Stomach smooth muscle (tissue), 2 donors: ENCODE data around the gene GCNA.
A peak's percentile ranks its signal among the peaks of the same experiment; 100 is the strongest.

Experiments
- H3K27ac ChIP-seq: one replicate; pipeline ENCODE4 v1.7.0; 2013; ENCODE audit warnings: mild to moderate bottlenecking, low read length, inconsistent platforms
- H3K27me3 ChIP-seq, 2 donors: one replicate each; pipeline ENCODE4 v1.7.0; 2013; ENCODE audit warnings: low read length in 2 of 2; ENCODE audit not compliant: insufficient read depth in 2 of 2, control insufficient read depth in 1 of 2
- H3K36me3 ChIP-seq, 2 donors: one replicate each; pipeline ENCODE4 v1.7.0; 2013; ENCODE audit warnings: low read length in 2 of 2; ENCODE audit not compliant: control insufficient read depth in 2 of 2, insufficient read depth in 2 of 2
- H3K4me1 ChIP-seq: one replicate; pipeline ENCODE4 v1.7.0; 2013; ENCODE audit warnings: low read length; ENCODE audit not compliant: control insufficient read depth, insufficient read depth
- H3K4me3 ChIP-seq, 2 donors: one replicate each; pipeline ENCODE4 v1.7.0; 2013; ENCODE audit warnings: low read length in 2 of 2
- H3K9ac ChIP-seq, 2 donors: one replicate each; pipeline ENCODE4 v1.7.0; 2013; ENCODE audit warnings: low read length in 2 of 2, mild to moderate bottlenecking in 1 of 2
- H3K9me3 ChIP-seq, 2 donors: one replicate each; pipeline ENCODE4 v1.7.0; 2013; ENCODE audit warnings: low read length in 2 of 2; ENCODE audit not compliant: control insufficient read depth in 2 of 2
- donor health status: healthy.
- donor health status: Pancreatic carcinoma.

GCNA gene

GRCh38 chrX:71615954-71616353 lies 37.7 kb downstream of the GCNA start:
- no peaks in the 10 kb centered on the region for H3K9me3 ChIP-seq
- H3K27ac ChIP-seq: no peak overlapping the region
- no peak overlapping the region for H3K4me3 ChIP-seq
- peaks cover 9 to 11% of the 10 kb centered on the region in 2 donors for H3K36me3 ChIP-seq
- peaks cover 0 to 10% of the 10 kb centered on the region in 2 donors for H3K27me3 ChIP-seq
- no peaks in the 10 kb centered on the region for H3K4me1 ChIP-seq
- no peak overlapping the region for H3K9ac ChIP-seq

GRCh38 chrX:71616672-71617529 lies 38.7 kb downstream of the GCNA start:
- peaks cover 6 to 7% of the 10 kb centered on the region in 2 donors for H3K36me3 ChIP-seq
- H3K27me3 ChIP-seq: peaks cover 0 to 10% of the 10 kb centered on the region in 2 donors
- H3K9ac ChIP-seq: no peak overlapping the region
- no peaks in the 10 kb centered on the region for H3K9me3 ChIP-seq
- no peak overlapping the region for H3K4me3 ChIP-seq
- peaks cover 5% of the 10 kb centered on the region for H3K4me1 ChIP-seq
- no peak overlapping the region for H3K27ac ChIP-seq

DNA sequence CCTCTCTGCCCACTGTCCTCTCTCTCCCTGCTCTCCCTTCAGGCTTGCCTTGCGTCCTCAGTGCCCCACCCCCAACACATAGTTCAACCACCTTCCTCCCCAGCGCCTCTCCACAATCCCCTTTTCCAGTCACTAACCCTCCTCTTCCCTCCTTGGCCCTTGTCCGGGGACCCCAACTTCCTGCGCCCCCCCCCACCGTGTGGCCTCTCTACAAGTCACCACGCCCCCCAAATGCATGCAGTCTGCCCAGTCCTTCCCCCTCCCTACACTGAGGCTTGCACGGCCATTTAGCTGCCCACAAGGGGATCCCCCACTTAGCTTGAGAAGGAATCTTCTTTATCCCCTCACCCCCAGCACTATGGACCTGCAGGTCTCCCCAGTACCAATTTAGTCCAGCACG lies 39.5 kb downstream of the GCNA start:
- Histone ChIP-seq H3K4me3 (no peak overlapping the region), H3K9me3 (no peaks in the 10 kb centered on the region), H3K36me3 (peaks cover 1 to 4% of the 10 kb centered on the region in 2 donors), H3K27ac (no peak overlapping the region), H3K27me3 (peaks cover 0 to 10% of the 10 kb centered on the region in 2 donors), H3K9ac (no peak overlapping the region), H3K4me1 (peaks cover 12% of the 10 kb centered on the region)

DNA sequence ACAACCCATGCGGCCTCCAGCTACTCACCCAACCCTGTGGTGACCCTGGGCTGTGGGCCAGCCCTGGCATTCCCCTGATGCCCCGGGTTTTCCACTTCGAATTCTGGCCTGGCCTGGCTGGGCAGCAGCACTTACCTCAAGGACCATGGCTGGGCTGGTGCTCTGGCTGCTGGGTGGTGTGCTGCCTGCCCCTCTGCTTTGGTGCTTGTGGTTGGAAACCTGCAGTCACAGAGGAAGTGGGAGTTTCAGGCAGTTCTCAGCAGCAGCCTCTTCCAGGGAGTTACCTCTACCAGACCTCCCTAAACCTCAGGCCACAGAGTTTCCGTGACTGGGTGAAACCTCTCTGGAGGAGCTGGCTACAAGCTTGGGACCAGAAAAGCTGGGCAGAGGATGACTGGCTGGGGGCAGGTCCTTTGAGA lies 40.1 kb downstream of the GCNA start, which contains the start of gene CXCR3:
Gene CXCR3, minus strand, starts transcription at position 209 of the 419 bp plus-strand sequence. Its CDS starts 62 bp downstream, at position 147.
- Histone ChIP-seq H3K4me1 (peaks cover 16% of the 10 kb centered on the region), H3K4me3 (no peak within 1 kb of the TSS), H3K27me3 (peaks cover 0 to 10% of the 10 kb centered on the region in 2 donors), H3K36me3 (peaks cover 0 to 4% of the 10 kb centered on the region in 2 donors), H3K9ac (no peak within 1 kb of the TSS), H3K27ac (no peak within 1 kb of the TSS), H3K9me3 (no peaks in the 10 kb centered on the region)

DNA sequence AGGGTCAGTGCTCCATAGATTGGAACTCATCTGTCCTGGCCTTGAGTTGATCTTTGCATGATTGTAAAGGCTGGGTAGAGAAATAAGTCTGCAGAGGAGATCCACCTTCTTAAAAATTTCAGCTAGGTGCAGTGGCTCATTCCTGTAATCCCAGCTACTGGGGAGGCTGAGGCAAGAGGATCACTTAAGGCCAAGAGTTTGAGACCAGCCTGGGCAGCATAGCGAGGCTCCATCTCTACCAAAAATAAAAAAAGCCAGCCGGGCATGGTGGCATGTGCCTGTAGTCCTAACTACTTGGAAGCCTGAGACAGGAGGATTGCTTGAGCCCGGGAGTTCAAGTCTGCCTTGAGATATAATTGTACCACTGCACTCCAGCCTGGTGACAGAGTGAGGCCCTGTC lies 40.5 kb downstream of the GCNA start:
- H3K9ac ChIP-seq: no peak overlapping the region
- H3K27me3 ChIP-seq: peaks cover 0 to 14% of the 10 kb centered on the region in 2 donors
- H3K4me1 ChIP-seq: peaks cover 17% of the 10 kb centered on the region
- H3K27ac ChIP-seq: no peak overlapping the region
- H3K36me3 ChIP-seq: no peaks in the 10 kb centered on the region
- H3K9me3 ChIP-seq: no peaks in the 10 kb centered on the region
- H3K4me3 ChIP-seq: no peak overlapping the region

DNA sequence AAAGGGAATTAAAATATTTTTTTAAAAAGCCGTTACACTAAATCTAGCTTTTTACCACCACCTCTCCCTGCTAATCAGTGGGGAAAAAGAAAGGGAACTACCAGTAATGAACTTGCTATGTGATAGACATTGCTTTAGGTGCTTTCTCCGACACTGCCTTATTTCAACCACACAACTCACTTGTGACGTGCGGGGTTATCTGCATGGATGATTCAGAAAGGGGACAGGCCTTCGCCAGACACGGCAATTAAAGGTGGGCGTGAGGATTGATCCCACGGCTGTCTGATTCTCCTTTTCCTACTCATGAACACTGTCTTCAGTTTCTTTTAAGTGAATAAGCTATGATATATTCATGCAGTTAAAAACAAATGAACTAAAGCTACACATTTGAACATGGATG lies 41.0 kb downstream of the GCNA start:
- no peaks in the 10 kb centered on the region for H3K9me3 ChIP-seq
- H3K27me3 ChIP-seq: peaks cover 0 to 14% of the 10 kb centered on the region in 2 donors
- H3K4me3 ChIP-seq: no peak overlapping the region
- H3K4me1 ChIP-seq: peaks cover 17% of the 10 kb centered on the region
- H3K27ac ChIP-seq: no peak overlapping the region
- no peaks in the 10 kb centered on the region for H3K36me3 ChIP-seq
- H3K9ac ChIP-seq: no peak overlapping the region

GRCh38 chrX:71619986-71620385 lies 41.7 kb downstream of the GCNA start:
- H3K36me3 ChIP-seq: no peaks in the 10 kb centered on the region
- peaks cover 17% of the 10 kb centered on the region for H3K4me1 ChIP-seq
- no peaks in the 10 kb centered on the region for H3K9me3 ChIP-seq
- no peak overlapping the region for H3K9ac ChIP-seq
- H3K27ac ChIP-seq: no peak overlapping the region
- H3K4me3 ChIP-seq: no peak overlapping the region
- peaks cover 0 to 14% of the 10 kb centered on the region in 2 donors for H3K27me3 ChIP-seq

GRCh38 chrX:71621603-71622002 lies 43.4 kb downstream of the GCNA start:
- Histone ChIP-seq H3K4me1 (peaks cover 17% of the 10 kb centered on the region), H3K27ac (peak overlapping the region; percentile 77), H3K27me3 (peaks cover 0 to 10% of the 10 kb centered on the region in 2 donors), H3K36me3 (no peaks in the 10 kb centered on the region), H3K4me3 (no peak overlapping the region), H3K9ac (no peak overlapping the region), H3K9me3 (no peaks in the 10 kb centered on the region)

GRCh38 chrX:71622032-71622575 lies 43.9 kb downstream of the GCNA start:
- Histone ChIP-seq H3K9ac (peak overlapping the region in 1 of 2 donors; percentile 13), H3K27me3 (peaks cover 0 to 14% of the 10 kb centered on the region in 2 donors), H3K9me3 (no peaks in the 10 kb centered on the region), H3K4me1 (peaks cover 17% of the 10 kb centered on the region), H3K36me3 (no peaks in the 10 kb centered on the region), H3K4me3 (no peak overlapping the region), H3K27ac (peak overlapping the region; percentile 77)

DNA sequence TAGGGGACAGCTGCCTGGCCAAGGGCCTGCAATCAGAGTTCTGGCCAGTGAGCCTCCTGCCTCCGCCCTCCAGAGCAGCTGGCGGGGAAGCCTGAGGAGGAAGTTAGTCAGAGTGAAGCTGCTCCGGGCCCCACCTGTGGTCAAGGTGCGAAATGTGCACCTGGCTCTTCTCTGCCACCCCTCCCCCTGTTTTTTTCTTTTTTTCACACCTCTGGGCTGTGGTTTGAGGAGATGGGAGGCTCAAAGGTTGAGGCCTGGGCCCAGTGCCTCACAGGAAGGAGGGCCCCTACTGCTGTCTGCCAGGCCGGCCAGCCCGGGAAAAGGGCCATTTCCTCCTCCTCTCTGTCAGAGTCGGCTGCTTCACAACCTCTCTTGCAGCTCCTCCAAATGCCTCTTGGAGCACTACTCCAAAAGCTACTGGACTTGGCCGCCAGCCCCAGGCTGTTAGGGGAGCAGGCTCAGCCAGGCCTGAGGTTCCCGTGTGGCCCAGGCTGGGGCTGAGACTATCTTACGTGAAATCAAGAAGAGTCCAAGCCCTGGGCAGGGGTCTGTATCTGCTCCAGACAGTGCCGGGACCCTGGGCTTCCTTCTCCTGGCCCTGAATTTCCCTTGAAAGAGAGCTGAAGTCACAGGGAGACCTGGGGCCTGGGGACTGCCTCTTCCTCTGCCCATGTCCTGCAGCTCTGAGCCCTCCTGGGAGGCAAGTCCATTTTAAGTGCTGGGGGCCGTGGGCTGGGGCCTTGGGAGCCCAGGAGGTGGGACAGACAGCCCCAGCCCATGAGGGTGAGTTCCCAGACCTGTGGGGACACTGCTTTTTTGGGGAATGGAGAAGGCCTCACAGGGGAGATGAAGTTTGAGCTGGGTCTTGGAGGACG lies 44.6 kb downstream of the GCNA start:
- Histone ChIP-seq H3K27me3 (peaks cover 0 to 14% of the 10 kb centered on the region in 2 donors), H3K9ac (peak overlapping the region; percentile 60 to 74)

More for the DNA sequence above, 44.6 kb downstream of the GCNA start:
- no peak overlapping the region for H3K4me3 ChIP-seq
- peaks cover 17% of the 10 kb centered on the region for H3K4me1 ChIP-seq
- H3K9me3 ChIP-seq: no peaks in the 10 kb centered on the region
- peak overlapping the region; percentile 77 for H3K27ac ChIP-seq
- H3K36me3 ChIP-seq: no peaks in the 10 kb centered on the region
